ENCODE data around the gene IP6K3. TPM values are rescaled to one million over a fixed set of nuclear protein-coding genes. Genes with fewer than 3 reads are reported as not detected.

Gene IP6K3
- total RNA-seq, 2 donors from 2014 or later, result 17.3 to 29.9 TPM

DNA sequence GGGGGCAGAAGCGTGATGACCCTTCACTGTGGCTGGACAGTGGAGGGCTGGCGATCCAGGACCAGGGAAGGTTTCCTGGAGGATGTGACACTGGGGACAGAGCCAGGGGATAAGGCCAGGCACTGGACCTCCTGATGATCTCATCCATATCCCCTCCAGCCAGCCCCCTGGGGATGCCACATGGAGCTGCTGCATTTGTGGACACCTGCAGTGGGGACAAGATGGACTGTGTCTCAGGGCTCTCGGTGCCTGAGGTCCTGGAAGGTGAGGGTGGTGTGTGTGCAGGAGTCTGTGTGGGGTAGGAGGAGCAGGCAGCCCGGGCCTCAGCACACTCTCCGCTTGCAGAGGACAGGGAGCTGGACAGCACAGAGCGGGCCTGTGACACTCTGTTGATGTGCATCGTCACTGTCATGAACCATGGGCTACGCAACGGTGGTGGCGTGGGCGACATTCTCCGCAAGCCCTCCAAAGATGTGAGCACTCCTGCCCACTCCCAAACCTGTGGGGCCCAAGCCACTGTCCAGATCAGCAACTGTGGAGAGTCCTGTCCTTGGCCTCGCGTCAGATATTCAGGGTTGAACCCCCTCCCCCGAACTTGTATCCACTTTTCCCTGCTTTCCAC, 55.1 kb downstream of the IP6K3 start:
- DNase-seq (ENCODE audit: low spot score), result no peak
- H3K36me3 ChIP-seq, result peaks cover 47% of the 10 kb centered on the region
- H3K27me3 ChIP-seq, result no peaks in the 10 kb centered on the region
- TF ChIP-seq CTCF (IDR thresholded peaks at IDR 0.05), result no peak
- peaks cover 0 to 64% of the 10 kb centered on the region in 2 donors for H3K4me1 ChIP-seq
- H3K9me3 ChIP-seq, result no peaks in the 10 kb centered on the region
- H3K27ac ChIP-seq, result peak overlapping the region; percentile 85 to 87
- no peak overlapping the region for H3K4me3 ChIP-seq

DNA sequence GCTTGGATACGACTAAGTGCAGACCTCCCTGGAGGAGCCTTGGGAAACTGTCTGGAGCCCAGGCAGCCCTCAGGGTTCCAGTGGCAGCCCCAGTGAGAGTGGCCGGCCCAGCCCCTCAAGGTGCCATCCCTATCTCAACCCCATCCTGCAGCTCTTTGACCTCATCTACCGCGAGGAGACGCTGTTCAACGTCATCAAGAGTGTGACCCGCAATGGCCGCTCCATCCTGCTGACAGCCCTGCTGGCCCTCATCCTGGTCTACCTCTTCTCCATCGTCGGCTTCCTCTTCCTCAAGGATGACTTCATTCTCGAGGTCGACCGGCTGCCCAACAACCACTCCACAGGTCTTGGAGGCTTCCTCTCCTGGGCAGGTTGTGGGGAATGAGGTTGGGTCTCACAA, 55.9 kb downstream of the IP6K3 start:
- Histone ChIP-seq H3K4me1 (peaks cover 0 to 56% of the 10 kb centered on the region in 2 donors), H3K4me3 (no peak overlapping the region), H3K27me3 (no peaks in the 10 kb centered on the region), H3K9me3 (no peaks in the 10 kb centered on the region), H3K27ac (peak overlapping the region; percentile 85 to 87), H3K36me3 (peaks cover 41% of the 10 kb centered on the region)
- DNase-seq (ENCODE audit: low spot score), result no peak
- no peak for TF ChIP-seq CTCF (IDR thresholded peaks at IDR 0.05)

DNA sequence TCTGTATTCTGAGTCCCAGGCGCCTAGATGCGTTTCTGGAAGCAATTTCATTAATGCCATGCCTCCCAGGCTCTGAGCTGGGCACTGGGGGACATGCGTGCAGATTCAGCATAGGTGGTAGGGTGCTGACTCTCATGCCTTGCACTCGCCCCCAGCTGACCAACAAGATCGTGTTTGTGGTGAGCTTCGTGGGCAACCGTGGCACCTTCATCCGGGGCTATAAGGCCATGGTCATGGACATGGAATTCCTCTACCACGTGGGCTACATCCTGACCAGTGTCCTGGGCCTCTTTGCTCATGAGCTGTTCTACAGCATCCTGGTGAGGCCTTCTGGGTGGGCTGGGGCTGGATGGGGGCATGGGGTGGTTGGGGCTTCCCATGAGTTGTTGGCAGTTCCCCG, 56.8 kb downstream of the IP6K3 start:
- Histone ChIP-seq H3K4me1 (peaks cover 0 to 47% of the 10 kb centered on the region in 2 donors), H3K36me3 (peaks cover 34% of the 10 kb centered on the region), H3K27me3 (no peaks in the 10 kb centered on the region), H3K9me3 (no peaks in the 10 kb centered on the region), H3K27ac (no peak overlapping the region), H3K4me3 (no peak overlapping the region)
- TF ChIP-seq CTCF (IDR thresholded peaks at IDR 0.05), result no peak
- no peak for DNase-seq (ENCODE audit: low spot score)

DNA sequence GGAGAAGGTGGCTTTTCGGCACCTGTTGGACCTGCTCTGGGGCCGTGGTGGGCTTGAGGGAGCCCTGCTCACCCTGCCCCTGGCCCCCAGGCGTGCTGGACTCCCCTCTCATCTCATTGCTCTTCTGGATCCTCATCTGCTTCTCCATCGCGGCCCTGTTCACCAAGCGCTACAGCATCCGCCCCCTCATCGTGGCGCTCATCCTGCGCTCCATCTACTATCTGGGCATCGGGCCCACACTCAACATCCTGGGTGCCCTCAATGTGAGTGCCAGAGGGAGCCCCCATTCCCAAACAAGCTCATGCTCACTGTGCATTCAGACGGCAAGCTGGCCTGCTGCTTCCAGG, 57.6 kb downstream of the IP6K3 start:
- no peak for DNase-seq (ENCODE audit: low spot score)
- peaks cover 39% of the 10 kb centered on the region for H3K36me3 ChIP-seq
- H3K27me3 ChIP-seq, result no peaks in the 10 kb centered on the region
- no peak for TF ChIP-seq CTCF (IDR thresholded peaks at IDR 0.05)
- H3K4me1 ChIP-seq, result peaks cover 0 to 39% of the 10 kb centered on the region in 2 donors
- H3K27ac ChIP-seq, result no peak overlapping the region
- H3K9me3 ChIP-seq, result no peaks in the 10 kb centered on the region
- no peak overlapping the region for H3K4me3 ChIP-seq

GRCh38 chr6:33688451-33689147, 58.1 kb downstream of the IP6K3 start:
- H3K4me1 ChIP-seq, result peaks cover 0 to 34% of the 10 kb centered on the region in 2 donors
- no peak overlapping the region for H3K27ac ChIP-seq
- H3K36me3 ChIP-seq, result peaks cover 39% of the 10 kb centered on the region
- H3K9me3 ChIP-seq, result no peaks in the 10 kb centered on the region
- no peak for DNase-seq (ENCODE audit: low spot score)
- no peak overlapping the region for H3K4me3 ChIP-seq
- H3K27me3 ChIP-seq, result no peaks in the 10 kb centered on the region
- TF ChIP-seq CTCF (IDR thresholded peaks at IDR 0.05), result no peak

Data from right atrium auricular region (tissue), 2 donors.